Germinal center (tissue), 1 donor: ENCODE data around the gene CAMTA2.

Source experiments
- DNase-seq: peaks from one replicate; pipeline ENCODE4 v3.0.0; 2012; ENCODE audit warnings: mixed read lengths, low spot score

Gene CAMTA2

DNA sequence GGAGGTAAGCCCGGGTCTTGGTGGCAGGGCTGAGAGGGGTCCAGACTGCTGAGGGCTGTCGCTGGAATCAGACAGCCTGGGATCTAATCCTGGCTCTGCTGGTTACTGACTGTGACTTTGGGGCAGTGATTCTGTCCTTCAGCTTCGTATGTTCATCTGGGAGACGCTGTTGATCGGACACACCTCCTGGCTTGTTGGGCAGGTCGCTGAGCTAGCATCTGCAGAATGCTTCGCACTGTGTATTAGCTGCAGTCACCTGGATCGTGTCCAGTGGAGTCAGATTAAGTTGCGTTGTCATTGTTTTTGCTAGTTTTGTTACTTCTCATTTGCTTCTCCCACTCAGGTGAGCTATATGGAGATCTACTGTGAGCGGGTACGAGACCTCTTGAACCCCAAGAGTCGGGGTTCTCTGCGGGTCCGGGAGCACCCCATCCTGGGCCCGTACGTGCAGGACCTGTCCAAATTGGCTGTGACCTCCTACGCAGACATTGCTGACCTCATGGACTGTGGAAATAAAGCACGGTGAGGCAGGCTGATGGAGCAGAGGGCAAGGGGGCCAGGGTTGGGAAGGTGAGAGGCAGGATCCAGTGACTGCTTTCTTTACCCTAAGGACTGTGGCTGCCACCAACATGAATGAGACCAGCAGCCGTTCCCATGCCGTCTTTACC is 14.8 kb upstream of the CAMTA2 start:
- DNase-seq, result no peak

DNA sequence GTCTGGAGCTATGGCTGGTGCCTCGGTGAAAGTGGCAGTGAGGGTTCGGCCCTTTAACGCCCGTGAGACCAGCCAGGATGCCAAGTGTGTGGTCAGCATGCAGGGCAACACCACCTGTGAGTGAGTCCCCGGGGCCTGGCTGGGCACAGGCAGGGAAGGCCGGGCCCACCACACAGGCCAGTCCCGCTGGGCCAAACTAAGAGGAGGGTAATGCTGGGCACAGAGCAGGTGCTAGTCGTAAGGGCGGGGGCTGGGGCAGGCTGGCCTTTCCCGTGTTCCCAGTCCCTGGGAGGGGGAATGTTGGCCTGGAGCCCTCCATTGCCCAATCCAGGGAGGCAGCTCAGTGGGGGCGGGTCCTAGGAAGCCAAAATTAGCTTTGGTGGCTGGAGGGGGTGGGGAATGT is 12.8 kb upstream of the CAMTA2 start:
- no peak for DNase-seq

DNA sequence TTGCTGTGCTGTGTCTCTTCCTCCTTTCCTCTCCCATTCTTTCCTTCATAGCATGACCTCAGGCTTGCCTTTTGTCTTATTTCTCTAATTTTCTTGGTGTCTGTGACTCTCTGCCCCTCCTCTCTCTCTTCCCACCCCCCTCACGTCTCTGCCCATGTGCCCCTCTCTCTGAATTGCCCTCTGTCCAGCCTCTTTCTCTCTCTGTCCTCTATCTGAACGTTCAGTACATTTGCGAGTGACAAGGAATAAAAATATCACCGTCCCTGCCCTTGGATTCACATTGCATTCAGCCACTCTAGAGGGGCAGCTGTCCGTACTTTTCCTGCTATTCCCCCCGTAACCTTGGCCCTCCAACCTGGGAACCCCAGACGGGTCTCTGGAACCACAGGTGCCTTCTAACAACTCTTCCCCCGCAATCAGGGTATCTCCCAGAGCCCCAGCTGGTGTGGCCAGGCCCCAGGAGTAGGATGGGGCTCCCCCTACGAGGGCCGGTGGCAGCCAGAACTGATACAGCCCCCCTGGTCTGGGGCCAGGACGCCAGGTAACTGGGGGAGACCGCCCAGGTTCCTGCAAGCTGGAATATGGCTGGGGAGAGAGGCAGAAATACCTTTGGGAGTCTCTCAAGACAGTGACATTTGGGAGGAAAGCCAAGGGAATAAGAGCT is 12.1 kb upstream of the CAMTA2 start:
- DNase-seq, result no peak

DNA sequence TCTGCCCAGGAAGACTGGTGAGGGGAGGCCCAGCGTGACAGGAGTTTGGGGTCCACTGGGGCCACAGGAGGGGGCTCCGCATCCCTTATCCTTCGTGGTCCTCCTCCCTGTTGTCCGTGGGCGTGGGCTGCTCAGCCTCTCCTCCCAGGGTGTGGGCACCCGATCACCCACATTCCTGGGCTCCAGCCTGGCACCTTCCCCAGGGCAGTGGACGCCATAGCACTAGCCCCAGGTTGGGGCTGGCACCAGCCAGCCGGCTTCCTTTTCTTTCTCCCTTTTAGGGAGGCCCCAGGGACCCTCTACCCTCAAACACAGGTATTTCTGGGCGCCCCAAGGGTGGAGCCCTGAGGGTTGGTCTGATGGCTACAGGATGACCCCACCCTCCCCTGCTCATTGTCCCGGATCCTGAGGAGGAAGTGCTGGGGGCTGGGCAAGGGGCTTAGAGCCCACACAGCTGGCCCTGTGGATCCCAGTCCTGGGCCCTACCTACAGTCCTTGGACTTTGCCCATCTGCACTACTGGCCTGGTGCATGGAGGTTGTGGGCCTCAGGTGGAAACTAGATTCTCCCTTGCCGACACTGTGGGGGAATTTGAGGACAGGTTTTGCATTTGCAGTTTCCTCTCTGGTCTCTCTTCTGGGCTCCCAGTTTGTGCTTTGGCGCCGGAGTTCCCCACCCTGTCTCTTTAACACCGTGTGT is 11.4 kb upstream of the CAMTA2 start:
- peak; percentile 50 for DNase-seq

DNA sequence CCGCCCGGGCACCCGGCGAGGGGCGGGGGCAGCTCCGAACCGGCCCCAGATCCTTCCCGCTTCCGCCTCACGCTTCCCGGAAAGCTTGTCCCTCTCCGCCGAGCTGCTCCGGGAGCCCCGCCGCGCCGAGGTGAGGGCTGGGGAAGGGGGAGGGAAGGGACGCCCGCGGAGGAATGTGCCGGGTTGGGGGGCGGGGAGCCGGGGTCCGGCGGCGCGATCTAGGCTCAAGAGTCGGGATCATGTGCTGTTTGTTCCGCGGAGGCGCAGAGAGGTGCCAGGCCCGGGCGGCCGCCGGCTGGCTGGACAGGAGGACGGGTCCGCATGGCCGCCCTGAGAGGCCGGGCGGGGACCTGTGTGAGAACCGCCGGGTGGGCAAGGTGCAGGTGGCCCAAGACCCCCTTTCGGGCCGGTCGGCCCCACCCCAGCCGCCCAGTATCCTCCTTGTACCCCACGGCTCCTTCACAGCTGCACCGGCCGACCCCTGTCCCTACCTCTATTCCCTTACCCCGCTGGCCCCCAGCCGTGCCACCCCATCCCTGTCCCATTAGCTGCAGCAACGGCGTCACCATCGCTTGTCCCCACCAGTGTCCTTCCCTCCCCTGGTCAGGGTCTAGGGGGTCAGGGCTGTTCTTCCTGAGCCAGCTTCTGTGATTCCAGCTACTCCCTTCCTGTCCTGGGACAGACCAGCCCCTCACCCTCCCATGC is 10.7 kb upstream of the CAMTA2 start:
- DNase-seq, result no peak

DNA sequence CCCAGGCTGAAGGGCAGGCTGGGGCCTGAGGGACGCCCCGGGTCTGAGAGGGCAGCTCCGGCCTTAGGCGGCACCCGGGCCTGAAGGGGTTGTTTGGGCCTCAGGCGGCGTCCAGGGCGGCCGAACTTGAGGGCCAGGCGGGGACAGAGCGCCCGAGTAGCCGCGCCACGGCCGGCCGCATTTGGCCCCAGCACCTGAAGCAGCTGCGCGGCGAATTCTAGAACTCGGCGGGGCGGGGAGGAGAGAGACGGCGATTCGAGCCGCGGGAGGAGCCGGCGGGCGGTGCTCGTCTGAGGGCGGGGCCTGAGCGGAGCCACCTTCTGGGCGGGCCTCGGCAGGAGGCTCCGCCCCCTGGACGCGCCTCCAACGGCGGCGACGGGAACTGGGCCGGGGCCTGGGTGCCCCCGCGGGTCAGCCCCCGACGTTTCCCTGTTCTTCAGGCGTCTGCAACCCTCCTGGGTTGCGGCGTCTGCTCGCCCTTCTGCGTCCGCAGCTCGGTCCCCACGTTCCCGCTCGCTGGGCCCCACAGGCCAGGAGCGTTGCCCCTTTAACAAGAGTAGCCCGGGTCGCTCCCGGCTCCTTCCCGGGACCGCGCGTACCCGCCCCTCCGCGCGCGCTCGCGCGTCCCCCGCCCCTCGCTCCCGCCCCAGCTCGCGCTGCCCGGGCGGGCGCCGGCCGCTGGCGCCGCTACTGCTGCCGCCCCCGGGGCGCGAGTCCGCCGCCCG is 10.0 kb upstream of the CAMTA2 start, which contains the start of the genes INCA1 and KIF1C:
INCA1 (minus strand) TSS at position 221 of the 725 bp plus-strand sequence. CDS start 3,085 bp downstream, outside the sequence.
KIF1C (plus strand) TSS at position 649 of the 725 bp plus-strand sequence. CDS start 2,297 bp downstream, outside the sequence.
- peak; percentile 97 for DNase-seq

DNA sequence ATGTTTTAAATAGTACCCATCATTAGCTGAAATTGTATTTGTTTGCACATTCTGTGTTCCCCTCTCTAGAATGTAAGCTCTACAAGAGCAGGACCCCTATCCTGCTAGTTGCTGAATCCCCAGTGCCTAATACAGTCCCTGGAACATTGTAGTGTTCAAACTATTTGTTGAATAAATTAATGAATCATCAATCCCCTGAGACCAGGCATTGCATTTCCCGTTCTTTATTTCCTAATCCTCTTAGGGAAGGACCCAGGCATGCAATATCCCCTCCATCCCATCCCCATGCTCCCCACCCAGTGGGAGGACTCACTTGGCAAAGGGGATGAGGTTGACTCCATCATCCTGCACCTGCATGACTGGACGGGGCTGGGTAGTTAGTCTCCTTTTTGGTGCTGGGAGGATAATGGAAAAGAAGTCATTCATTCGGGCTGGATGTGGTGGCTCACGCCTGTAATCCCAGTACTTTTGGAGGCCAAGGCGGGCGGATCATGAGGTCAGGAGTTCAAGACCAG is 6.7 kb upstream of the CAMTA2 start:
- DNase-seq, result no peak

DNA sequence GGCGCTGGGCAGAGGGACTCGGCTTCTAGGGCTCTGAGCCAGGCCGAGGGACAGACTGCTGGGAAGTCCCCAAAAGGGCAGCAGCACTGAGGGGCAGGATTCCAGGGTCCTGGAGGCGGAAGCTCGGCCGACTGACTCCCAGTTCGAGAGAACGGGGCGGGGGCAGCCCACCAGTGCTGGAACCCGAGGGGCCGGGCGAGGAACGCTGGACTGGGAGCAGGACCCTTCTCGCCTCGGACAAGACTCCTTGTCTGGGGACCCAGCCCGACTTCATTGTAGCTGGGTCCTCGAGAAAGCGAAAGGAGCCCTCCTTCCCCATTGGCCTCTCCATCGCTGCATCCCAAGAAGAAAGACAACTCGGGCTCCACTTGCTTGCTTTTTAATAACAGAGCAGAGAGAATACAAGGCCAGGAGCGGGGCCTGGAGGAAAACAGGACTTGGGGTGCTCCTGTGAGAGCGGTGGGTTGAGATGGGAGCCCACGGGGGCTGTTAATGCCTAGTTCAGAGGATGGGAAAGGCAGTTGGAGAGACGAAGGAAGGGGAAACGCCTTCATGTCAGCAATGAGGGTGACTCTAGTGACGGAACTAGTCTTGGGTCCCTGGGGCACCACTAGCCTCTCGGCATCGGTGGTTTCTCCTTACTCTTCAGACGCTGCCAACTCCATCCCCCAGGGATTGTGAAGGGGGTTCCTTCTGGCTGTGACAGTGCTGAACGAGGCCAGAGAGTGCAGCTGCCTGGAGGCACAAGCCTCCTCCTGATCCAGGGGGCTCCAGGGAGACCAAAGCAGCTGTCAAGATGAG is 492 bp upstream of the CAMTA2 start:
- peak; percentile 38 for DNase-seq

DNA sequence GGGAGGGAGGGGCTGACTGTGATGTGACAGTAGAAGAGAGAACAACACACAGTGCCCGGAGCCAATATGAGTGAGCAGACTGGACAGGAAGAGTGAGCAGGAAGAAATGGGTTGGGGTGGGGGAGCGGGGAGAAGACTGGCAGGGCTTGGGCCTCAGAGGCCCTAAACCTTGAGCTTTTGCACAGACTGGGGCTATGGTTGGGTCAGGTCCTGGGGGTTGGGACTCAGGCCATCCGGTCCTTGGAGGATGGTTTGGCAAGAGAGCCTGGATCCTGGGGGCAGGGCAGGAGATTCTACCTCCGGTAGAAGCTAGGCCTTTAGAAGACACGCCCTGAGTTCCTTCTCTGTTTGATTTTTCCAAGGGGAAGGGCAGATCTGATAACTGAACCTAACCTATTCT is 1.1 kb downstream of the CAMTA2 start:
- no peak for DNase-seq

DNA sequence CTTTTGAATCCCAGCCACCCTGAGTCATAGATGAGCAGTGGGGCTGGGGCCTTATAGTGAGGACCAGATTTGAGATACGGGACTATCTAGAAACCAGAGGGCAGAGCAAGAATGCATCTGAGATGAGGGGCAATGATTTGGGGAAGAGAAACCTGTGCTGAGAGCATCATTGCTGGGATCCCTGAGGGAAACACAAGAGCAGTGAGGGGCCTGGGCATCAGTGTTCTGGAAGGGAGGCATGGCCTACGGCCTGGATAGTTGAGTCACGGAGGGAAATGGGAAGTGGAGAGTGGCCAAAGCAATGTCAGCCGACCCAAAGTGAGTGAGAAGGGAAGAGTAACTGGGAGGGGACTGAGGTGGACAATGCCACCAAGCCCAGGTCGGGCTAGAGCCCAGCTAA is 5.2 kb downstream of the CAMTA2 start:
- DNase-seq, result no peak

DNA sequence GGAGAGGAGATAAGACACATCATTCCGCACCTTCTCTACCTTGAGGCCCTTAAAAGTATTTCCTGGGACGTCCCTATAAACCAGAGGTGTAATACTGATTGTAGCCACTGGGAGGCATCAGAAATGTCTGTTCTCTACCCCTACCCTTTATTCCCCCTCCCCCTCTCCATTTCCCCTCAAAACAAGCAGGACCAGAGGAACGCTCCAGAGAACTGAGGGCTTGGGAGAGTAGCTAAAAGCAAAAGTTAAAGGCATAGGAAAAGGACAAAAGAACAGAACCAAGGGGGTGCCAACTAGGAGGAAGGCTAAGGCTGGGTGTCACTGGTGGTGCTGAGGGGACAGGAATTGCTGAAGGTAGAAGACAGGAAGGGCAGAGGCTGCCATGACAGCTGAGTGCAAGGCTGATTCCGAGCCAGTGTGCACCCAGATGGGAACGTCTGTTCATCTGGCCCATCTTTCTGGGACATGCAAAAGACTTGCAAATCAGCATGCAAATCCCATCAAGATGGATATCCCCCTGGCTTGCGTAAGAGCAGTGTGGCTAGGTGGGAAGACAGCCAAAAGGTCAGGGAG is 6.7 kb downstream of the CAMTA2 start:
- DNase-seq, result peak; percentile 70

DNA sequence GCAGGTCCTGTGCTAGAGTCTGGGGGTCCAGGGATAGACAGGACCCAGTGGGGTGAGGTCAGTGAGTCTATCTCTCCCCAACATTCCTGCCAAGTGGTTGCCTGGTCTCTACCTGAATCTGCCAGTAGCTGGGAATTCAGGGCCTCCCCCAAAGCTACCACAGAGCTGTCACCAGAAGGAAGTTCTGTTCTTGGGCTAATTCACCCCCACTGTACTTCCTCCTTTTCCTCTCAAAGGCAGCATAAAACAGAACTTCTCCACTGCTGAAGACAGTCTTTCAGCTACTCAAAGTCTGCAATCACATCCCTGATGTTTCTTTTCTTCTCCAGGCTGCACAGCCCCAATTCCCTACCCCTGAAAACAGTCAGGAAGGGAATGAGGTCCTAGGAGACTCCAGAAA is 8.7 kb downstream of the CAMTA2 start:
- no peak for DNase-seq

DNA sequence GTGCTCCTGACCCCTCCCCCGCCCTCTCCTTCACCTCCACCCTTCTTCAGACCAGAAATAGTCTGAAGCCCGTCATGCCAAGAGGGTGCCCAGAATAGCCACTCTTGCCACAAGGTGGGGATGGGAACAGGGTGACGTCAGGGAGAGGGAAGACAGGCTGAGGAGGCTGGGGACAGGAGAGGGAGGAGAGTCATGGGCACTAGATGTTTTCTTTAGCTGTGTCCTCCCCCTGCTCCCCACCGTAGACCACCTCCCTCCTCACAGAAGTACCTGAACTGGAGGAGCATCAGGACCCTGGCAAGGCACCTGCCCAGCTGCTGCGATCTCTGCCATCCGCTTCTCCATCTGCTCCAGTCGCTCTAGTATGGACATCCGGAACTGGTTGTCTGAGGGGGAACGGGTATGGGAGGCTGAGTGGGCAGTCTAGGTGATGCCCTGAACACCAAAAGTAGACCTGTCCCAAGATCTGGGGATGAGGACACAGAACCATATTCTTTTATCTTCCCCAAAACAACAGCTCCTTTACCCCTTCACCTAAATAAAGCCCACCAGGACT is 13.3 kb downstream of the CAMTA2 start:
- no peak for DNase-seq

DNA sequence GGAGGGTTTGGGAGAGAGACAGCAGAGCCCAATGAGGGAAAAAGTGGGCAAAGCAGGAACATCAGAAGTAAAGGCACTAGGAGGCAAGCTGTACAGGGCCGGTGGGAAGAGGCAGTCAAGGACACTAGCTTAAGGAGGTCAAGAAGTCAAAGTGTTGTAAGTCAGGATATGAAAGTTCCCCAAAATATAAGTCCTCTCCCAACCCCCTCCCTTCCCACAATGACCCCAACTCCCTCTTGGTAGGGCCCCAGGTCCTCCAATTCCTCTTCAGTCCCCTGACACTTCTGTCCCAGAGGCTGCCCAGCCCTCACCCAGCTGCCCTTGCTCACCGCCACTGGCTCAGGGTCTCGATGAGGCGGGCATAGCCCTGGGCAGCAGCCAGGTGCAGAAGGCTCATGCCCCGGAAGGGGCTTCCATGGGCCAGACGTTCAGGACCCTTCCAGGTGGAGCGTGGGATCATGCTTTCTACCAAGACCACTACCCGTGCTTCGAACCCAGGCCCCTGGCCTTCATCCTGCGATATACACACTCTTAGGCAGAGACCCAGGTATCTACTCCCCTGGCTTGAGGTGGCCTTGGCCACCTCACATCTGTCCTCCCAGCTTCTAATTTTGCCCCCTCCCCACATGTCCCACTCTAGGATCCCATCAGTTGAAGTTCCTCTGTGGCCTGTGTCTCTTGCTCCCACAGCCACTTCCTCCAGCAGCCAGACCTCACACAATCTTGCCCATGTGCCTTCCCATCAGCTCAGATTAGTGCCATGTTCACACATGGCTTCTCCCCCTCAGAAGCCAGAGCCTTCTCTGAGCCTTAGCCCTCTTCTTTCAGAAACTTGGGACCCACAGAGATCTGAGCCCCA is 14.0 kb downstream of the CAMTA2 start:
- no peak for DNase-seq

DNA sequence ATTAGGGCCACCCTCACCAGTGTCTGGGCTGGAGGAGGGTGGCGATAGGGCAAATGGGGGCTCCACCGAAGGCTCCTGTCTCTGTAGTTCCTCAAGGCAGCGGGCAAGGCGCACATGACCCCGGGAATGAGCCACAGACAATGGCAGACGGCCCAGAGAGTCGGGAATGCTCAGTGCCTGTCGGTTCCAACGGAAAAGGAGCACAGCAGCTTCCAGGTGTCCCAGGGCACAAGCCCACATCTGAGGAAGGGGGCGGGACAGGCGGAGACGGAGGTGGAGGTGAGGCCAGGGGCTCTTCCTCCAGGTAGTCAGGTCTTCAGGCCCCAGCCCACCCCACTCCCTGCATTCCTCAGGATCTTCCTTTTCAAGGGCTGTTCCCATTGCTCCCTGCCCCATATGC is 14.7 kb downstream of the CAMTA2 start:
- no peak for DNase-seq

DNA sequence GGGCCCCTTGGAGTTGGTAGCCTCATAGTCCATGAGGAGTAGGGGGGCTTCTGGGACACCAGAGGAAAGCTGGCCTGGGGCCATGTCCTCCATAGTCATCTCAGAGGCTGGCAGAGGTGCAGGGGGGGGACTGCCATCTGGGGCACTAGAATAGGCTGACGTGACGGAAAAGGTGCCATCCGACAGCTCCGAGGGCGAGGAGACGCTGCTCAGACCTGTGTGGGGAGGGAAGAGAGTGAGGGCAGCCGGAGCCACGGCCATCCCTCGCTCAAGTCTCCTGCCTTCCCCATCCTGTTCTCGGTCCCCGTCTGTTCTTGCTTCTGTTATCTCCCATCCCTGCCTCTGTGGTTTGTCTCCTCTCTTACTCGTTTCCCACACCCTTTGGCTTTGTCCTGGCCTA is 15.2 kb downstream of the CAMTA2 start:
- DNase-seq, result no peak

DNA sequence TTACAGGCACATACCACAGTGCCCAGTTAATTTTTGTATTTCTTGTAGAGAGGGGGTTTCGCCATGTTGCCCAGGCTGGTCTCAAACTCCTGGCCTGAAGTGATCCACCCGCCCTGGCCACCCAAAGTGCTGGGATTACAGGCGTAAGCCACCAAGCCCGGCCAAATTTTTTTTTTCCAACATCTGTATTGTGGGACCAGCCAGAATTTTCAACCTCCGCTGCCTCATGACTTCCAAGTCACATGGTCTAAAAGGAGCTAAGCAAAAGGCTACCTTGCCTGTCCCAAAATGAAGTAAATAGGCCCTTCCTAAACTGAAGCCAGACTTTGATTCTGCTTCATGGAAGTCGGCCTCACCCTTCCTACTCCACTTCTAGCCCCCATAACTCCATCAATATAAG is 15.6 kb downstream of the CAMTA2 start:
- no peak for DNase-seq

DNA sequence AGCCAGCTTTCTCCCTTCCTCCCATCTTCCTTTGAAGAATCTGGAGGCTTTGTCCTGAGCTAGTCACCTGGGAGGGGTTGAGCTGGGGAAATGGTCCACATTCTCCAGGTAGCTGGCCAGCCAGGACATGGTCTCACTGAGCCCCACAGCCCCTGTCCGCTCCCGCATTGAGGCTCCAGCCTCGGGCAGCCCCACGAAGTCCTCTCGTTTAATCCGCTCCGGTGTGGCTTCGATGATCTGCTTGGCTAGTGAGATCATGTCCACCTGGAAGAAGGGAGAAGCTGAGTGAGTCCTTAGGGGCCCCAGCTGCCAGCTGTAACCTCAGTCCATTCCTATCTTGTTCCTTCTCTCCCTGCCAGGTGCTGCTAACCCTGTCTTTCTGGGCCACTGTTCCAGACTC is 17.2 kb downstream of the CAMTA2 start:
- no peak for DNase-seq

DNA sequence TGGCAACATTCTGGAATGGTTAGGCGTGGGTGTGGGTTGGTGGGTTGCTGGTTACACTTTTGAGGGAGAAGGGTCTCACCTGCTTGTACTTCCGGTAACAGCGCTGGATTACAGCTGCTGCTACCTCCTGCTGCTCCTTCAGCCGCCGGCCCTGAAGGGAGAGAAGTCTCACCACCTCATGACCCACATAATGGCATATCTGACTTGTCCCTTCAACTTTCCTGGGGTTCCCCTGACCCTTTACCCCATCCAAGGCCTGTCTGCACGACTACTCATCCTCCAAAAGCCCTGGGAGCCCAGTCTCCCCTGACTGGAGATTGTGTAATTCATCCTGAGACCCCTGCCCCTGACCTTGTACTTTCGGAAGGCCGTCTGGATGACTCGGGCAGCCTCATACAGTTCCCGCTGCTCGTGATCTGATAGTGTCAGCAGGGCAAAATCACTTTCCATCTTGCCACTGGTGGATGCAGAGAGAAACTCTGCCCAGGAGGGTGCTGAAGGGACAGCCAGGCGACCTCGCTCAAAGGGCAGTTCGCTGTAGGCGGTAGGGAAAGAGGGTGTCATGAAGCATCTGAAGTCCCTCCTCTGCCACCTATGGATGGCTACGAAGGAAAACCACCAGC is 17.8 kb downstream of the CAMTA2 start:
- DNase-seq, result no peak
